ENCODE measurements around the gene APCDD1.
"Not testable (repeated sequence)": the region's sequence is repeated elsewhere in the genome, so short reads cannot be mapped to it uniquely, and the experiment has no call there.

APCDD1 gene

DNA sequence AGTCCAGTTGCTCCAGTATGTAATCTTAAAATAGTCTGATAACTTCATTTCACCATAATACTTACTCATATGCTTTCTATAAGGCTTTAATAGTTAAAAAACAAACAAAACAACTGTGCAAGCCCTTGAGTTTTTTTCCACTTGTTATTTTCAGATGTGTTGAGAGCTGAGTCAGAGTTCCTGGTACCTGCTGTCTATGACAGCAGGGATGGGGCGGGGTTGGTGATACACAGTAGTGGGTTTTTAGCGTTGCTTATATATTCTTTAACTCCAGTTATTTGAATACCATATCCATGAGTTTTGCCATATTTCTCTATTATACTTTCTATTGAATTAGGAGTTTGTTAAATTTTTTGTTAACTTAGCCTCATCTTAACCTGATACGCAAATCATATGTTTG lies 76.4 kb downstream of the APCDD1 start:
- no peak for DNase-seq

DNA sequence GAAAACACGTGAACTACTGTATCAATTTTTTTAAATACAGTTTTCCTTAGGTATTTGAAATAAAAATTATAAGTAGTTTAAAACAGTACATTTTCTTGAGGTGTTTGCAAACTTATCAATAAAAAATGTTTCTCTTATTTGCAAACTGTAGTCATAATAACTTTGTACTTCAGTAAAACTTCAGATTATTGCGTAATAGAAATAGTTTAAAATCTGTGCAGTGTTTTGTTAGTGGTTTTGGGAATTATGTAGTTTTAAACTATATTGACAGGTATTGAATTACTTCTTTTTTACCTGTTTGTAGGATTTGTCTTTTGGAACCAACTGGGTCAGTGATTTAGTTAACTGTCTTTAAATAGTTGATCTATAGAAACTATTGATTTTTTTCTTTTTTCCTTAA lies 78.7 kb downstream of the APCDD1 start:
- no peak for DNase-seq

DNA sequence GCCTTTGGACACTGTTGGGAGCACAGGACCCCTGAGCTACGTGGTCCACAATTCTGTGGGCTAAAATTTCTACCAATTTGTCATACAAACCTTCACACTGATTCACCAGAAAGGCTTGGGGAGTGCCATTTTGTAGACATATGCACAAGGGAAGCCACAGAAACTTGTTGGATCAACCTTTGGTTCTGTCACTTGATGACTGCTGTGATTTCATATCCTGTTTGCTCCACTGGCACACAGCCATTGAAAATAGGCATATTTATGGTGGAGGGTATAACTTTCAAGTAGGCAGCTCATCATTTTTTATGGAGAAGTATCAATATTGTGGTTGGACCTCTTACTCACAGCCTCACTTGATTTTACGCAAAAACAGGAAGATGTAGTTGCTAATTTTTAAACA lies 81.8 kb downstream of the APCDD1 start:
- no peak for DNase-seq

DNA sequence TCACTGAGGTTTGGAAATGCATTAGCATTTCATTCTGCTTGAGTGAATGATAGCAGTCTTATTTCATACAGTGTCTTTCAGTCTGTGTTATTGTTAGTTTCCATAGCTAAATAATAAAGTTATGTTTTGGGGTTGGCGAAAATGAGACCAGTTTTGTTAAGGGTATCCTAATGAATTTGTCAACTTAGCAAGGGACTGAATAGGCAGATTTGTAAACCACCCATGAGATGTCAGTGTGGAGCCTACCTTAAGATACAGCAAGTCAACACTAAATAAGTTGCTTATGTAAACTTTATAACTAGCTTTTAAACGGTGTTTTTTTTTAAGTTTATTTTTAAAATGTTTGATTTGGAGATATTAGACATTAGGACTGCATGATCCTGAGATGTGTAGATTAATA lies 83.3 kb downstream of the APCDD1 start:
- no peak for DNase-seq

DNA sequence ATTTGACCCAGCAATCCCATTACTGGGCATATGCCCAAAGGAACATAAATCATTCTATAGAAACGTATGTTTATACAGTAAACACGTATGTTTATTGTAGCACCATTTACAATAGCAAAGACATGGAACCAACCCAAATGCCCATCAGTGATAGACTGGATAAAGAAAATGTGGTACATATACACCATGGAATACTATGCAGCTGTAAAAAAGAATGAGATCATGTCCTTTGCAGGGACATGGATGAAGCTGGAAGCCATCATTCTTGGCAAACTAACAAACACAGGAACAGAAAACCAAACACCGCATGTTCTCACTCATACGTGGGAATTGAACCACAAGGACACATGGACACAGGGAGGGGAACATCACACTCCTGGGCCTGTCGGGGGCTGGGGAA lies 84.7 kb downstream of the APCDD1 start:
- DNase-seq = not testable (repeated sequence)

All from RPMI8226 (cell line).